Liver (tissue), 9 donors: ENCODE data around the gene LAMTOR1. TPM values are rescaled to one million over a fixed set of nuclear protein-coding genes. Genes with fewer than 3 reads are reported as not detected.

Experiments used
- DNase-seq: peaks from one replicate; pipeline ENCODE4 v3.0.0-alpha.2; 2017; ENCODE audit warnings: low spot score
- H3K27ac ChIP-seq, 2 donors: one replicate each; pipeline ENCODE4 v1.7.0; 2013; ENCODE audit warnings: inconsistent platforms in 2 of 2, low read length in 2 of 2, control low read depth in 1 of 2, low read depth in 1 of 2, mild to moderate bottlenecking in 1 of 2
- H3K27me3 ChIP-seq, 4 donors: one replicate each; pipeline versions ENCODE4 v1.6.1 to v1.7.0; 2013; ENCODE audit warnings: low read length in 3 of 4, inconsistent platforms in 1 of 4, mild to moderate bottlenecking in 1 of 4, moderate library complexity in 1 of 4; ENCODE audit not compliant: control insufficient read depth in 4 of 4, insufficient read depth in 4 of 4
- H3K36me3 ChIP-seq, 4 donors: one replicate each; pipeline versions ENCODE4 v1.6.1 to v1.7.0; 2013; ENCODE audit warnings: low read length in 3 of 4, mild to moderate bottlenecking in 3 of 4, low read depth in 1 of 4, moderate library complexity in 1 of 4; ENCODE audit not compliant: control insufficient read depth in 4 of 4, insufficient read depth in 3 of 4
- H3K4me1 ChIP-seq, 4 donors: one replicate each; pipeline versions ENCODE4 v1.6.1 to v1.7.0; 2013; ENCODE audit warnings: low read length in 3 of 4, mild to moderate bottlenecking in 3 of 4, moderate library complexity in 1 of 4; ENCODE audit not compliant: control insufficient read depth in 4 of 4, insufficient read depth in 4 of 4
- H3K4me3 ChIP-seq, 3 donors: one replicate each; pipeline versions ENCODE4 v1.6.1 to v1.7.0; 2013; ENCODE audit warnings: low read length in 3 of 3, control low read depth in 1 of 3, low read depth in 1 of 3, mild to moderate bottlenecking in 1 of 3
- H3K9ac ChIP-seq, 2 donors: one replicate each; pipeline ENCODE4 v1.7.0; 2013; ENCODE audit warnings: low read length in 2 of 2, mild to moderate bottlenecking in 2 of 2, moderate library complexity in 2 of 2, control low read depth in 1 of 2, low read depth in 1 of 2
- H3K9me3 ChIP-seq, 4 donors: one replicate each; pipeline versions ENCODE4 v1.6.1 to v1.7.0; 2013; ENCODE audit warnings: low read length in 3 of 4; ENCODE audit not compliant: control insufficient read depth in 4 of 4
- EGR1 ChIP-seq, 2 donors: IDR thresholded peaks; 2 replicates each; pipeline ENCODE4 v1.6.1; 2016 to 2018; ENCODE audit warnings: antibody characterized with exemption in 2 of 2, low read depth in 2 of 2
- FOXA1 ChIP-seq: IDR thresholded peaks from 2 replicates; pipeline ENCODE4 v1.6.1; 2016; ENCODE audit warnings: antibody characterized with exemption
- FOXA2 ChIP-seq: IDR thresholded peaks from 2 replicates; pipeline ENCODE4 v1.6.1; 2016; ENCODE audit warnings: antibody characterized with exemption
- GABPA ChIP-seq, 2 donors: IDR thresholded peaks in 1 of 2; conservative IDR thresholded peaks in 1 of 2; 2 replicates each; pipeline ENCODE4 v1.6.1; 2016; ENCODE audit warnings: antibody characterized with exemption in 2 of 2, mild to moderate bottlenecking in 1 of 2, moderate library complexity in 1 of 2
- HNF4A ChIP-seq, 2 donors: conservative IDR thresholded peaks; 2 replicates each; pipeline ENCODE4 v1.6.1; 2016; ENCODE audit warnings: antibody characterized with exemption in 2 of 2, mild to moderate bottlenecking in 2 of 2
- HNF4G ChIP-seq: IDR thresholded peaks from 2 replicates; pipeline ENCODE4 v1.6.1; 2016; ENCODE audit warnings: antibody characterized with exemption
- JUND ChIP-seq, 2 donors: IDR thresholded peaks; 2 replicates each; pipeline ENCODE4 v1.6.1; 2016; ENCODE audit warnings: antibody characterized with exemption in 2 of 2
- NR2F2 ChIP-seq: IDR thresholded peaks from 2 replicates; pipeline ENCODE4 v1.6.1; 2016; ENCODE audit warnings: antibody characterized with exemption
- RAD21 ChIP-seq, 2 donors: IDR thresholded peaks; 2 replicates each; pipeline ENCODE4 v1.6.1; 2016; ENCODE audit warnings: antibody characterized with exemption in 2 of 2, mild to moderate bottlenecking in 2 of 2
- RXRA ChIP-seq, 2 donors: IDR thresholded peaks; 2 replicates each; pipeline ENCODE4 v1.6.1; 2017 to 2018; ENCODE audit warnings: antibody characterized with exemption in 2 of 2, mild to moderate bottlenecking in 1 of 2
- SP1 ChIP-seq: IDR thresholded peaks from 2 replicates; pipeline ENCODE4 v1.6.1; 2018; ENCODE audit warnings: antibody characterized with exemption, mild to moderate bottlenecking
- TAF1 ChIP-seq: conservative IDR thresholded peaks from 2 replicates; pipeline ENCODE4 v1.6.1; 2016; ENCODE audit warnings: antibody characterized with exemption, mild to moderate bottlenecking
- YY1 ChIP-seq: IDR thresholded peaks from 2 replicates; pipeline ENCODE4 v1.6.1; 2016; ENCODE audit warnings: antibody characterized with exemption, mild to moderate bottlenecking
- WGBS: extraction: QIAGEN DNeasy Blood & Tissue Kit; methylation state at CpG from one replicate; pipeline ENCODE4 v1.1.7; 2013; 5-methylcytosine and 5-hydroxymethylcytosine counted together
- polyA plus RNA-seq, 2 donors: library from polyadenylated mRNA; stranded (reverse) in 1 of 2; unstranded in 1 of 2; fragments of 200-250 nt in 1 of 2; fragments of >200 nt in 1 of 2; fragmentation: Nextera tagmentation in 1 of 2; extraction: Ambion mirVana in 1 of 2; gene quantifications; one replicate each; pipeline versions ENCODE4 v1.2.1 to v1.2.3, GENCODE V29; 2013 to 2015
- total RNA-seq, 2 donors: library from RNA; depleted of rRNA; stranded (reverse); fragments of >200 nt; gene quantifications; one replicate each; pipeline ENCODE4 v1.2.3, GENCODE V29; 2014
- TF ChIP-seq, protein P1 (sequence below): IDR thresholded peaks from 2 replicates; pipeline ENCODE4 v1.6.1; 2016; ENCODE audit warnings: antibody characterized with exemption, mild to moderate bottlenecking
- TF ChIP-seq, protein P2 (sequence below): IDR thresholded peaks from 2 replicates; pipeline ENCODE4 v1.6.1; 2016; ENCODE audit warnings: antibody characterized with exemption
- TF ChIP-seq, protein P3 (sequence below): IDR thresholded peaks from 2 replicates; pipeline ENCODE4 v1.6.1; 2016; ENCODE audit warnings: antibody characterized with exemption
- donor health status: healthy.
- donor health status: healthy.
- donor health status: healthy.
- donor health status: healthy.
- donor health status: healthy.

The LAMTOR1 gene
- total and polyA plus RNA-seq, 4 donors, result 30.5 to 74.0 (median 58.6) TPM

DNA sequence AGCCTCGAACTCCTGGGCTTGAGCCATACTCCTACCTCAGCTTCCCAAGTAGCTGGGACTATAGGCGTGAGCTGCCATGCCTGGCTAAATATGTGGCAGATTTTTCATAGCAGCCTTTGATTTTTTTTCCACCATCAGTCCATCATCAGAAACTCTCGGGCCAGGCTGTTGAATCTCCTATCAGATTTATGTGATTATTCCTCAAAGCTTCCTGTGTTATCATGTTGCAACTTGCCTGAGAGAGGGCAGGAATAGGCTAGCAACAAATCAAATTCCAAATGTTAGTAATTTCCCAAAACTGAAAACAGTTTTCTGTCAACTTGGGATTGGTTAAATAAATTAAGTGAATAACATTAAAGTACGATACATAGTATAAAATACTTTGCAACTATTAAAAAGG is 19.0 kb downstream of the LAMTOR1 start (continued):
- TF ChIP-seq GABPA (IDR thresholded peaks at IDR 0.05 in 1 of 2, conservative IDR thresholded peaks at IDR 0.05 in 1 of 2) (no peak), RXRA (IDR thresholded peaks at IDR 0.05) (no peak)

GRCh38 chr11:72083414-72083813 is 19.7 kb downstream of the LAMTOR1 start:
- Histone ChIP-seq H3K27ac (no peak overlapping the region), H3K27me3 (no peaks in the 10 kb centered on the region)

DNA sequence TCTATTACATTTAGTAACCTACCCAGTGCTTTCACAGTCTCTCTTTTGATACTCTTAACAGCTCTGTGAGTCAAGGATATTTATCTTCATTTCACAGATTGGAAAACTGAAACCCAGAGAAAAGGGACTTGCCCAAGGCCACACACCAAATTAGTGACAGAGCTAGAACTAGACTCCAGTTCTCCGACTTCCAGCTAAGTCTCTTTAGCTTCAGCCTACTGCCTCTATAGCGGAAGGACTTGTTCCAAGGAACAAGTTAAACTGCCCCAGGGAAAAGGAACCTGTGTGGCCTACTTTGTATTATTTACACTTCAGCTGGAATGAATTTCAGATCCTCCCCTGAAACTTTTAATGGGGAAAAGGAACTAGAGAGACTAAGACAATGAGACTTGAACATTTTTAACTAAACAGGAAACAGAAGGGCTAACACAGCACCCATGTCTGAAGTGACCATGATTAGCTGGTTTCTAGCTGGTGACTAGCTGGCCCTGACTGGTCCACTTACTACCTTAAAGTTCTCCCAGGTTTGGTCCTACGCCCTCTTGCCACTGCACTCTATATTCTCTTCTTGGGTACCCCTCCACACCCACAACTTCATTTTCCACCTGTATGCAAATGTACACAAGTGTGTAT is 21.2 kb downstream of the LAMTOR1 start:
- Histone ChIP-seq H3K27ac (no peak overlapping the region), H3K4me3 (no peak overlapping the region), H3K27me3 (no peaks in the 10 kb centered on the region), H3K4me1 (peaks cover 0 to 11% (median 5%) of the 10 kb centered on the region in 4 donors), H3K36me3 (no peaks in the 10 kb centered on the region), H3K9ac (no peak overlapping the region), H3K9me3 (no peaks in the 10 kb centered on the region)
- 93% methylated on average over 3 of the region's 3 CpGs for WGBS
- no peak for DNase-seq
- TF ChIP-seq RAD21 (IDR thresholded peaks at IDR 0.05) (no peak), EGR1 (IDR thresholded peaks at IDR 0.05; ENCODE audit: low read depth in 2 of 2) (no peak), YY1 (no peak), FOXA1 (no peak), HNF4A (conservative IDR thresholded peaks at IDR 0.05) (no peak), JUND (IDR thresholded peaks at IDR 0.05) (no peak), NR2F2 (no peak), RXRA (IDR thresholded peaks at IDR 0.05) (no peak)
- TF ChIP-seq, protein P1, sequence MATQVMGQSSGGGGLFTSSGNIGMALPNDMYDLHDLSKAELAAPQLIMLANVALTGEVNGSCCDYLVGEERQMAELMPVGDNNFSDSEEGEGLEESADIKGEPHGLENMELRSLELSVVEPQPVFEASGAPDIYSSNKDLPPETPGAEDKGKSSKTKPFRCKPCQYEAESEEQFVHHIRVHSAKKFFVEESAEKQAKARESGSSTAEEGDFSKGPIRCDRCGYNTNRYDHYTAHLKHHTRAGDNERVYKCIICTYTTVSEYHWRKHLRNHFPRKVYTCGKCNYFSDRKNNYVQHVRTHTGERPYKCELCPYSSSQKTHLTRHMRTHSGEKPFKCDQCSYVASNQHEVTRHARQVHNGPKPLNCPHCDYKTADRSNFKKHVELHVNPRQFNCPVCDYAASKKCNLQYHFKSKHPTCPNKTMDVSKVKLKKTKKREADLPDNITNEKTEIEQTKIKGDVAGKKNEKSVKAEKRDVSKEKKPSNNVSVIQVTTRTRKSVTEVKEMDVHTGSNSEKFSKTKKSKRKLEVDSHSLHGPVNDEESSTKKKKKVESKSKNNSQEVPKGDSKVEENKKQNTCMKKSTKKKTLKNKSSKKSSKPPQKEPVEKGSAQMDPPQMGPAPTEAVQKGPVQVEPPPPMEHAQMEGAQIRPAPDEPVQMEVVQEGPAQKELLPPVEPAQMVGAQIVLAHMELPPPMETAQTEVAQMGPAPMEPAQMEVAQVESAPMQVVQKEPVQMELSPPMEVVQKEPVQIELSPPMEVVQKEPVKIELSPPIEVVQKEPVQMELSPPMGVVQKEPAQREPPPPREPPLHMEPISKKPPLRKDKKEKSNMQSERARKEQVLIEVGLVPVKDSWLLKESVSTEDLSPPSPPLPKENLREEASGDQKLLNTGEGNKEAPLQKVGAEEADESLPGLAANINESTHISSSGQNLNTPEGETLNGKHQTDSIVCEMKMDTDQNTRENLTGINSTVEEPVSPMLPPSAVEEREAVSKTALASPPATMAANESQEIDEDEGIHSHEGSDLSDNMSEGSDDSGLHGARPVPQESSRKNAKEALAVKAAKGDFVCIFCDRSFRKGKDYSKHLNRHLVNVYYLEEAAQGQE, result no peak
- TF ChIP-seq, protein P2, sequence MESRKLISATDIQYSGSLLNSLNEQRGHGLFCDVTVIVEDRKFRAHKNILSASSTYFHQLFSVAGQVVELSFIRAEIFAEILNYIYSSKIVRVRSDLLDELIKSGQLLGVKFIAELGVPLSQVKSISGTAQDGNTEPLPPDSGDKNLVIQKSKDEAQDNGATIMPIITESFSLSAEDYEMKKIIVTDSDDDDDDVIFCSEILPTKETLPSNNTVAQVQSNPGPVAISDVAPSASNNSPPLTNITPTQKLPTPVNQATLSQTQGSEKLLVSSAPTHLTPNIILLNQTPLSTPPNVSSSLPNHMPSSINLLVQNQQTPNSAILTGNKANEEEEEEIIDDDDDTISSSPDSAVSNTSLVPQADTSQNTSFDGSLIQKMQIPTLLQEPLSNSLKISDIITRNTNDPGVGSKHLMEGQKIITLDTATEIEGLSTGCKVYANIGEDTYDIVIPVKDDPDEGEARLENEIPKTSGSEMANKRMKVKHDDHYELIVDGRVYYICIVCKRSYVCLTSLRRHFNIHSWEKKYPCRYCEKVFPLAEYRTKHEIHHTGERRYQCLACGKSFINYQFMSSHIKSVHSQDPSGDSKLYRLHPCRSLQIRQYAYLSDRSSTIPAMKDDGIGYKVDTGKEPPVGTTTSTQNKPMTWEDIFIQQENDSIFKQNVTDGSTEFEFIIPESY, result no peak

More at GRCh38 chr11:72083414-72083813, 19.7 kb downstream of the LAMTOR1 start:
- no peaks in the 10 kb centered on the region for H3K9me3 ChIP-seq
- peaks cover 0 to 3% (median 0%) of the 10 kb centered on the region in 4 donors for H3K36me3 ChIP-seq
- peaks cover 0 to 11% (median 5%) of the 10 kb centered on the region in 4 donors for H3K4me1 ChIP-seq
- 87% methylated on average over 2 of the region's 2 CpGs for WGBS
- no peak overlapping the region for H3K9ac ChIP-seq
- DNase-seq, result no peak
- TF ChIP-seq, protein P3, sequence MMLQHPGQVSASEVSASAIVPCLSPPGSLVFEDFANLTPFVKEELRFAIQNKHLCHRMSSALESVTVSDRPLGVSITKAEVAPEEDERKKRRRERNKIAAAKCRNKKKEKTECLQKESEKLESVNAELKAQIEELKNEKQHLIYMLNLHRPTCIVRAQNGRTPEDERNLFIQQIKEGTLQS, result no peak
- TF ChIP-seq SP1 (no peak), FOXA2 (no peak), HNF4G (no peak), TAF1 (no peak), FOXA1 (no peak), EGR1 (IDR thresholded peaks at IDR 0.05; ENCODE audit: low read depth in 2 of 2) (no peak), YY1 (no peak), NR2F2 (no peak), JUND (IDR thresholded peaks at IDR 0.05) (no peak)
- TF ChIP-seq, protein P2, result no peak
- TF ChIP-seq, protein P1, result no peak
- no peak overlapping the region for H3K4me3 ChIP-seq
